ENCODE results near the gene NDUFA8.

Gene NDUFA8

GRCh38 chr9:122180633-122181032, 21.1 kb upstream of the NDUFA8 start:
- peaks cover 0 to 3% of the 10 kb centered on the region in 2 donors for H3K36me3 ChIP-seq (ENCODE audit: control insufficient read depth in 1 of 2, insufficient read depth in 2 of 2, low read length in 2 of 2)
- no peak overlapping the region for H3K27ac ChIP-seq (ENCODE audit: low read length)
- no peak overlapping the region for H3K4me3 ChIP-seq (ENCODE audit: low read depth in 1 of 2, low read length in 2 of 2)
- no peaks in the 10 kb centered on the region for H3K27me3 ChIP-seq (ENCODE audit: low read depth, low read length)
- no peaks in the 10 kb centered on the region for H3K9me3 ChIP-seq (ENCODE audit: control insufficient read depth in 1 of 2, low read length in 2 of 2)
- H3K4me1 ChIP-seq (ENCODE audit: control insufficient read depth in 1 of 2, insufficient read depth in 2 of 2, low read length in 2 of 2): no peaks in the 10 kb centered on the region

DNA sequence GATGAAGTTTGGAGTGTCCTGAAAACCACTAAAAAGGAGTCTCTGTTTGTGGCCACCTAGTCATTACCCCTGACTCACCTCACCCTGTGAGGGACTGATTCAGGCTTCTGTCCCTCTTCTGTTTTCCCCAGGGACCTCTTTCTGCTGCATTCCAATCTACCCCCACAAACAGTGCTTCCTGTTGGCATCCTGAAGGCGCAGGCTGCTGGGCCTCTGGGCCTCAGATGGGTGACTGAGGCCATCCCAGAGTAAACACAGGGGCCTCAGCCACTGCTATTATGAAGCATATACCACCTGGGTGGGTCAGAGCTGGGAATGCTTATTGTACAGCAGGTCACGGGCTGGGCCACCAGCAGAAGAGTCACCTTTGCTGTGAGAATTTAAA, 20.1 kb upstream of the NDUFA8 start:
- H3K9me3 ChIP-seq (ENCODE audit: control insufficient read depth in 1 of 2, low read length in 2 of 2): no peaks in the 10 kb centered on the region
- no peaks in the 10 kb centered on the region for H3K27me3 ChIP-seq (ENCODE audit: low read depth, low read length)
- peaks cover 0 to 3% of the 10 kb centered on the region in 2 donors for H3K36me3 ChIP-seq (ENCODE audit: control insufficient read depth in 1 of 2, insufficient read depth in 2 of 2, low read length in 2 of 2)
- no peak overlapping the region for H3K4me3 ChIP-seq (ENCODE audit: low read depth in 1 of 2, low read length in 2 of 2)
- no peak overlapping the region for H3K27ac ChIP-seq (ENCODE audit: low read length)
- H3K4me1 ChIP-seq (ENCODE audit: control insufficient read depth in 1 of 2, insufficient read depth in 2 of 2, low read length in 2 of 2): no peaks in the 10 kb centered on the region

DNA sequence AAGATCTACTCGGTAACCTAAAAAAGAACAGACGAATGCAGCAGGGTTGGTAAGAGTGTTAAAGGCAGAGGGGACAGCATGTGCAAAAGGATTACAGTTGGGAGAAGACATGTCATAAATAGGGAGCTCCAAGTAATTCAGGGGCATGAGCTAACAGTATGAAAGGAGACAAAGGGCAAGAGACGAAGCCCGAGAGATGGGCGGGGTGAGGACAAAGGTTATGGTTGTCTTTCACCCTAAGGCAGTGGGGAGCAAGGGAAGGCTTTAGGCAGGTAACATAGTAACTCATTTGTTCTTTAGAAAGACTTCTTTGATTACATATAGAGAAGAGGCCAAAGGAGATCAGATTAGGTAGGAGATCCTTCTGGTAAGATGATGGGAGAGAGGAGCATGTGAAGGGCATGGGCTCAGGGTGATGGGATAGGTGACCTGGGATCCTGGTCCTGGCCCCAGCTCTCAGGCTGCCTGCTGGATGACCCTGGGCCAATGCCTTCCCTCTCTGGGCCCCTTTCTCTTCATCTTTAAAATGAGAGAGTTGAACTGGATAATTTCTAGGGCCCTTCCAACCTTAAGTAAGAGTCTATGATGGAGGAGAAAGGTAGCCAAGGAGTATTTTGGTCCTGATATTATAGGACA, 19.6 kb upstream of the NDUFA8 start:
- H3K36me3 ChIP-seq (ENCODE audit: control insufficient read depth in 1 of 2, insufficient read depth in 2 of 2, low read length in 2 of 2): peaks cover 0 to 3% of the 10 kb centered on the region in 2 donors
- H3K27me3 ChIP-seq (ENCODE audit: low read depth, low read length): no peaks in the 10 kb centered on the region
- no peak overlapping the region for H3K4me3 ChIP-seq (ENCODE audit: low read depth in 1 of 2, low read length in 2 of 2)
- H3K4me1 ChIP-seq (ENCODE audit: control insufficient read depth in 1 of 2, insufficient read depth in 2 of 2, low read length in 2 of 2): no peaks in the 10 kb centered on the region
- H3K27ac ChIP-seq (ENCODE audit: low read length): no peak overlapping the region
- no peaks in the 10 kb centered on the region for H3K9me3 ChIP-seq (ENCODE audit: control insufficient read depth in 1 of 2, low read length in 2 of 2)

DNA sequence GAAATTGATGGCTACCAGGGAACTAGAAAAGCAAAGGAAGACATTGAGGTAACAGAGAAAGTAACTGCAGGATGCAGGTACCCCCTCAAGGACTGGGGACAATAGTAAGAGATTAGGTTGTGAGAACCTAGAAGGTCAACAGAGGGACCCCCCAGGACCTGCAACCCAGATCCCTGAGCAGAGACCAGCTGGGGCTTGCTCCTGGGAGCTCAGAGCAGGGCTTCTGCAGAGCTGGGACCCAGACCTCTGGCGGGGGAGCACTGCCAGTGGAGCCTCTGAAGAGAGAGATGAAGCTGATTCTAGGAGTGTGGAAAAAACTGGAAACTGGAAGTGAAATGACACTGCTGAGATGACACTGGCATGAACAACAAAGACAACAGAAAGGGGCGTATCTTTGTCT, 17.3 kb upstream of the NDUFA8 start:
- Histone ChIP-seq H3K27ac (ENCODE audit: low read length) (no peak overlapping the region), H3K27me3 (ENCODE audit: low read depth, low read length) (no peaks in the 10 kb centered on the region), H3K36me3 (ENCODE audit: control insufficient read depth in 1 of 2, insufficient read depth in 2 of 2, low read length in 2 of 2) (peaks cover 0 to 3% of the 10 kb centered on the region in 2 donors), H3K4me1 (ENCODE audit: control insufficient read depth in 1 of 2, insufficient read depth in 2 of 2, low read length in 2 of 2) (no peaks in the 10 kb centered on the region), H3K9me3 (ENCODE audit: control insufficient read depth in 1 of 2, low read length in 2 of 2) (no peaks in the 10 kb centered on the region), H3K4me3 (ENCODE audit: low read depth in 1 of 2, low read length in 2 of 2) (no peak overlapping the region)

DNA sequence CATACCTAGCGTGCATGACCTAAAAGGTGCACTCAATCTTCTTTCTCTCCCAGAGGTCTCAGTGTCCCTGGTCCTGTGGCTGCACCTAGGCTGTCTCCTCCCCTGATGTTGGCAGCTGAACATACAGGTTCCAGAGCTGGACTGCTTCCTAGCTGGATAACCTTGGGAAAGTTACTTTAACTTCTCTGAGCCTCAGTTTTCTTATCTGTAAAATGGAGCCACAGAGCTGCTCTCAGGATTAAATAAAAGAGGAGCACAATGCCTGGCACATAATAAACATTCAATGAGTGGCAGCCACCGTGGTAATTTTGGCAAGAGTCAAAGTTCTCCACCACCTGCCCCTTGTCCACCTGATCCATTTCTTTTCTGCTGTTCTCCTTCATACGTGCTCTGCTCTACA, 14.1 kb upstream of the NDUFA8 start:
- H3K27ac ChIP-seq (ENCODE audit: low read length): no peak overlapping the region
- H3K27me3 ChIP-seq (ENCODE audit: low read depth, low read length): no peaks in the 10 kb centered on the region

DNA sequence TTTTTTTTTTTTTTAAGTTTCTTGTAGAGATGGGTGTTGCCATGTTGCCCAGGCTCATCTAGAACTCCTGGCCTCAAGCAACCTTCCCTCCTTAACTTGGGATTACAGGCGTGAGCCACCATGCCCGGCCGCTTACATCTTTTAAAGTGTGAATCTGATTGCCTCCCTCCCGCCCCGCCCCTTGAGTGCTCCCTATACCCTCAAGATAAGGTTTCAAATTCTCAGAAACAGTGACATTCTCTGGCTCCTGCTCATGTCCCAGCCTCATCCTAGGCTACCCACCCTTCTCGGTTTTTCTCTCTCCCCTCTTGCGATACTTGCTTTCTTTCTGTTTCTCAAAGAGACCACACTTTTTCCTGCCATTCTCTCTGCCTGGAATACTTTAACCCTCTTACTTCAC, 12.6 kb upstream of the NDUFA8 start:
- Histone ChIP-seq H3K4me3 (ENCODE audit: low read depth in 1 of 2, low read length in 2 of 2) (no peak overlapping the region), H3K27me3 (ENCODE audit: low read depth, low read length) (no peaks in the 10 kb centered on the region), H3K36me3 (ENCODE audit: control insufficient read depth in 1 of 2, insufficient read depth in 2 of 2, low read length in 2 of 2) (peaks cover 0 to 4% of the 10 kb centered on the region in 2 donors), H3K9me3 (ENCODE audit: control insufficient read depth in 1 of 2, low read length in 2 of 2) (no peaks in the 10 kb centered on the region), H3K4me1 (ENCODE audit: control insufficient read depth in 1 of 2, insufficient read depth in 2 of 2, low read length in 2 of 2) (no peaks in the 10 kb centered on the region), H3K27ac (ENCODE audit: low read length) (no peak overlapping the region)

More for the DNA sequence above, 14.1 kb upstream of the NDUFA8 start:
- Histone ChIP-seq H3K9me3 (ENCODE audit: control insufficient read depth in 1 of 2, low read length in 2 of 2) (no peaks in the 10 kb centered on the region), H3K4me1 (ENCODE audit: control insufficient read depth in 1 of 2, insufficient read depth in 2 of 2, low read length in 2 of 2) (no peaks in the 10 kb centered on the region), H3K36me3 (ENCODE audit: control insufficient read depth in 1 of 2, insufficient read depth in 2 of 2, low read length in 2 of 2) (peaks cover 0 to 4% of the 10 kb centered on the region in 2 donors), H3K4me3 (ENCODE audit: low read depth in 1 of 2, low read length in 2 of 2) (no peak overlapping the region)

DNA sequence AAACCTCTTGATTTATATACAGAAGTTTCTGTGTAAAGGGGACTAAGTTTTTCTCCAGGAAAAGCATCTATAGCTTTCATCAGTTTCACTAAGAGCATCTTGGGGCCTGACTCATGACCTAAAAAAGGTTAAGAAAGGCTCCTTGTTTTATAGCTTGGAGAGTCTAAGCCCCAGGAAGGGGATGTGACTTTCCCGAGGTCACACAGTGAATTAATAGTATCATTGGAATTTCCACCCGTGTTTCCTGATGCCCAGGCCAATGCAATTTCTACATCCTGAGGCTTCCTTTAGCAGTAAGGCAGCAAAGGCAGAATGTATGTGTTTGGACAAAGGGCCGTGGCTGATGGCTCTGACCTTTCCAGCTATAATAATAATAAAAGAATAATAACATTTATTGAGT, 8.8 kb upstream of the NDUFA8 start:
- Histone ChIP-seq H3K27ac (ENCODE audit: low read length) (no peak overlapping the region), H3K27me3 (ENCODE audit: low read depth, low read length) (no peaks in the 10 kb centered on the region), H3K9me3 (ENCODE audit: control insufficient read depth in 1 of 2, low read length in 2 of 2) (no peaks in the 10 kb centered on the region), H3K4me3 (ENCODE audit: low read depth in 1 of 2, low read length in 2 of 2) (no peak overlapping the region), H3K36me3 (ENCODE audit: control insufficient read depth in 1 of 2, insufficient read depth in 2 of 2, low read length in 2 of 2) (peaks cover 0 to 4% of the 10 kb centered on the region in 2 donors), H3K4me1 (ENCODE audit: control insufficient read depth in 1 of 2, insufficient read depth in 2 of 2, low read length in 2 of 2) (peaks cover 0 to 9% of the 10 kb centered on the region in 2 donors)

DNA sequence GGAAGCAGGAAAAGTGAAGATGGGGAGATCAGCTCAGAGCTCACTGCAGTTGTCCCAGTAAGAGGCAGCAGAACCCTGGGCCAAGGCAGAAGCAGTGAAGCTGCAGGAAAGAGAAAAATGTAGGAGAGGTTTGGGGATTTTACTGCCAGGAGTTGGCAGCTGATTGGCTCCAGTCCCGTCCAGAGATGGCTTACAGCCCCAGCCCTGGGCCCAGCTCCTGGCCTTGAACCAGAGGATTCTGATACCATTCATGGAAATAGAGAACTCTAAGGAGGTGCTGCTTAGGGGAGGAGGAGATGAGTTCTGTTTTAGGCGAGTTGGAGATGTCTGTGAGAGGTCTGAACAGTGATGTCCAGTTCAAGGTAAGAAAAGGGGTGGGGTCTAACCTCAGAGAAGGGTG, 4.7 kb upstream of the NDUFA8 start:
- Histone ChIP-seq H3K4me3 (ENCODE audit: low read depth in 1 of 2, low read length in 2 of 2) (peak overlapping the region in 1 of 2 donors; percentile 18), H3K4me1 (ENCODE audit: control insufficient read depth in 1 of 2, insufficient read depth in 2 of 2, low read length in 2 of 2) (peaks cover 0 to 16% of the 10 kb centered on the region in 2 donors), H3K27me3 (ENCODE audit: low read depth, low read length) (no peaks in the 10 kb centered on the region), H3K27ac (ENCODE audit: low read length) (no peak overlapping the region), H3K9me3 (ENCODE audit: control insufficient read depth in 1 of 2, low read length in 2 of 2) (peaks cover 0 to 6% of the 10 kb centered on the region in 2 donors), H3K36me3 (ENCODE audit: control insufficient read depth in 1 of 2, insufficient read depth in 2 of 2, low read length in 2 of 2) (no peaks in the 10 kb centered on the region)

DNA sequence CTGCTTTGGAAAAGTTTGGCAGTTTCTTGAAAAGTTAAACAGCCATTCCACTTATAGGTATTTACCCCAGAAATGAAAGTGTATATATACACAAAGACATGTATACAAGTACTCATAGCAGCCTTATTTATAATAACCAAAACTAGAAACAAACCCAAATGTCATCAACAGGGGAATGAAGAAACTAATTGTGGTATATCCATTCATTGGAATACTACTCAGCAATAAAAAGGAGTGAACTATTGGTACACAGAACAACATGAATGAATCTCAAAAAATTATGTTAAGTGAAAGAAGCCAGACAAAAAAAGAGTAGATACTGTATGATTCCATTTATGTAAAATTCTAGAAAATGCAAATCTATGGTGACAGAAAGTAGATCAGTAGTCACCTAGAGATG, 2.8 kb upstream of the NDUFA8 start:
- Histone ChIP-seq H3K27ac (ENCODE audit: low read length) (no peak overlapping the region), H3K4me3 (ENCODE audit: low read depth in 1 of 2, low read length in 2 of 2) (no peak overlapping the region), H3K4me1 (ENCODE audit: control insufficient read depth in 1 of 2, insufficient read depth in 2 of 2, low read length in 2 of 2) (peaks cover 5 to 33% of the 10 kb centered on the region in 2 donors), H3K9me3 (ENCODE audit: control insufficient read depth in 1 of 2, low read length in 2 of 2) (peaks cover 0 to 6% of the 10 kb centered on the region in 2 donors), H3K36me3 (ENCODE audit: control insufficient read depth in 1 of 2, insufficient read depth in 2 of 2, low read length in 2 of 2) (no peaks in the 10 kb centered on the region), H3K27me3 (ENCODE audit: low read depth, low read length) (no peaks in the 10 kb centered on the region)

- H3K27me3 ChIP-seq (ENCODE audit: low read depth, low read length): no peaks in the 10 kb centered on the region
- H3K4me3 ChIP-seq (ENCODE audit: low read depth in 1 of 2, low read length in 2 of 2): peak overlapping the region; percentile 99
- H3K36me3 ChIP-seq (ENCODE audit: control insufficient read depth in 1 of 2, insufficient read depth in 2 of 2, low read length in 2 of 2): no peaks in the 10 kb centered on the region
- peak overlapping the region; percentile 88 for H3K27ac ChIP-seq (ENCODE audit: low read length)
- H3K4me1 ChIP-seq (ENCODE audit: control insufficient read depth in 1 of 2, insufficient read depth in 2 of 2, low read length in 2 of 2): peaks cover 5 to 44% of the 10 kb centered on the region in 2 donors
- peaks cover 0 to 6% of the 10 kb centered on the region in 2 donors for H3K9me3 ChIP-seq (ENCODE audit: control insufficient read depth in 1 of 2, low read length in 2 of 2)
Observed at GRCh38 chr9:122159925-122160246, 307 bp upstream of the NDUFA8 start.

DNA sequence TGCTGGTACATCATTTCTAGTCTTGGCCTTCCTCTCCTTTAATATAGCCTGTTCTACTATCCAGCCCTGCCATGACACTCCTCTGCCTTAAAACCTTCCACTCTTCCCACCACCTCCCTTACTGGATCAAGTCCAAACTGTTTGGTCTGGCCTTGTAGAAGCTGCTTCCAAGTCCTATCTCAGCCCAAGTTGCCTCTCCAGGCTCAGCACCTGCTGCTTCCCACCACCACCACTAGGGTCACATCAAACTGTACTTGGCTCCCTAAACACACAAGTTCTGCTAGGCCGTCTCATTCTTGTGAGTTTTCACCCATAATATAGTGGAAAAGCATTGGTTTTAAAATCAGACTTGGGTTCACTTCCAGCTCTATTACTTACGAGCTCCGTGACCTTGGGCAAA, 1.4 kb downstream of the NDUFA8 start:
- H3K9me3 ChIP-seq (ENCODE audit: control insufficient read depth in 1 of 2, low read length in 2 of 2): peaks cover 0 to 6% of the 10 kb centered on the region in 2 donors
- H3K4me1 ChIP-seq (ENCODE audit: control insufficient read depth in 1 of 2, insufficient read depth in 2 of 2, low read length in 2 of 2): peaks cover 5 to 35% of the 10 kb centered on the region in 2 donors
- H3K27ac ChIP-seq (ENCODE audit: low read length): no peak overlapping the region
- H3K27me3 ChIP-seq (ENCODE audit: low read depth, low read length): no peaks in the 10 kb centered on the region
- H3K36me3 ChIP-seq (ENCODE audit: control insufficient read depth in 1 of 2, insufficient read depth in 2 of 2, low read length in 2 of 2): no peaks in the 10 kb centered on the region
- peak overlapping the region in 1 of 2 donors; percentile 2 for H3K4me3 ChIP-seq (ENCODE audit: low read depth in 1 of 2, low read length in 2 of 2)

DNA sequence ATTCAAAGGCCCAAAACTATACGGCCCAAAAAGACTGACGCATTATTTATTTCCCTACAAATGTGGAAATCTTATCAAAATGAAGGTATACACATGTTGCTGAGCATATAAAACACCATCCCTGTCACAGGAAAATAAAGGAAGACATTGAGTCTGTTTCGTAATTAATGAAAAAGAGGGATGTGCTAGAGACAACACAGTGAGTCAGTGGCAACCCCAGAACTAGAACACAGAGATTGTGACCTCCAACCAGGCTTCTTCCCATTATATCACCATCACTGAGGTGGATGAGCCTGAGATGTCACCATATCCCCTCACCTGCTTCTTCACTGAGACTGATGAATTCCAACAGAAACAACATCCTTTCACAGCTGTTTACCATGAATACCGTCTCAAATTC, 3.8 kb downstream of the NDUFA8 start:
- no peak overlapping the region for H3K27ac ChIP-seq (ENCODE audit: low read length)
- H3K4me1 ChIP-seq (ENCODE audit: control insufficient read depth in 1 of 2, insufficient read depth in 2 of 2, low read length in 2 of 2): peaks cover 5 to 35% of the 10 kb centered on the region in 2 donors
- H3K4me3 ChIP-seq (ENCODE audit: low read depth in 1 of 2, low read length in 2 of 2): no peak overlapping the region
- no peaks in the 10 kb centered on the region for H3K9me3 ChIP-seq (ENCODE audit: control insufficient read depth in 1 of 2, low read length in 2 of 2)
- H3K36me3 ChIP-seq (ENCODE audit: control insufficient read depth in 1 of 2, insufficient read depth in 2 of 2, low read length in 2 of 2): peaks cover 0 to 7% of the 10 kb centered on the region in 2 donors
- H3K27me3 ChIP-seq (ENCODE audit: low read depth, low read length): no peaks in the 10 kb centered on the region
